ENCODE data around the gene OR2G6.

Gene OR2G6

DNA sequence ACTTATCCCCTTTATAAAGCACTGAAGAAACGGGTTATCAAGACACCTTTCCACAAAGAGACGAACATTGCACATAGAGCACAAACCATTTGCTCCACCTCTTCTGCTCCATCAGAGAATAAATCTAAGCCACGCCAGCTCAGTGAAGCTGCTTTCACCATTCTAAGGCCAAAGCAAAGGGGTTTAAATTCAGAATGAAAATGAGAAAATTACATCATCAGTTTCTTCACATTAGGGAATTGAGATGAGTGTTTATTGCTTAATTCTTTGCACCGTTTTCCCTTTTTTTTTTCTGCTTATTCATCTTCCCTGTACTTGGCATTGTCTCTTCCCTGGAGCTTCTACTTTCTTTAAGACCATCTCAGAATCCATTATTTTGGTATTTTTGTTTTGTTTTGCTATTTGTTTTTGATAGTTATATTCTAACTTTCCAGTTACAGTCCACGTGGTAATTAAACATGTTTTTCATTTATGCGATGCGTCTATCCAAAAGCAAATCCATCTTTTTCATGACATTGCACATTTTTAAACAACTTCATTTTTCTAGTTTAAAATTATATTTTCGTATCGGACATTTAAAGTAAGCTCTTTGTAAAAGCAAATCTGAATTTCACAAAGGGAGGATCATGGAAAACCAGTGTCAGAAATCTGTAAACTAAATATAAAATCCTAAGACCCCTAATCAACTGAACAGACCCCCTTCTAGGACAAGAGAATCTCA, 68.5 kb downstream of the OR2G6 start:
- no peak for DNase-seq
